NCI-H1930 (cell line): ENCODE results near the gene AFAP1L2.
"Not testable (repeated sequence)": the region's sequence is repeated elsewhere in the genome, so short reads cannot be mapped to it uniquely, and the experiment has no call there.

Experiments used
- DNase-seq, 2 experiments: peaks; one replicate each; lab custom pipeline; 2025; lab: John Stamatoyannopoulos, UW

Gene AFAP1L2

DNA sequence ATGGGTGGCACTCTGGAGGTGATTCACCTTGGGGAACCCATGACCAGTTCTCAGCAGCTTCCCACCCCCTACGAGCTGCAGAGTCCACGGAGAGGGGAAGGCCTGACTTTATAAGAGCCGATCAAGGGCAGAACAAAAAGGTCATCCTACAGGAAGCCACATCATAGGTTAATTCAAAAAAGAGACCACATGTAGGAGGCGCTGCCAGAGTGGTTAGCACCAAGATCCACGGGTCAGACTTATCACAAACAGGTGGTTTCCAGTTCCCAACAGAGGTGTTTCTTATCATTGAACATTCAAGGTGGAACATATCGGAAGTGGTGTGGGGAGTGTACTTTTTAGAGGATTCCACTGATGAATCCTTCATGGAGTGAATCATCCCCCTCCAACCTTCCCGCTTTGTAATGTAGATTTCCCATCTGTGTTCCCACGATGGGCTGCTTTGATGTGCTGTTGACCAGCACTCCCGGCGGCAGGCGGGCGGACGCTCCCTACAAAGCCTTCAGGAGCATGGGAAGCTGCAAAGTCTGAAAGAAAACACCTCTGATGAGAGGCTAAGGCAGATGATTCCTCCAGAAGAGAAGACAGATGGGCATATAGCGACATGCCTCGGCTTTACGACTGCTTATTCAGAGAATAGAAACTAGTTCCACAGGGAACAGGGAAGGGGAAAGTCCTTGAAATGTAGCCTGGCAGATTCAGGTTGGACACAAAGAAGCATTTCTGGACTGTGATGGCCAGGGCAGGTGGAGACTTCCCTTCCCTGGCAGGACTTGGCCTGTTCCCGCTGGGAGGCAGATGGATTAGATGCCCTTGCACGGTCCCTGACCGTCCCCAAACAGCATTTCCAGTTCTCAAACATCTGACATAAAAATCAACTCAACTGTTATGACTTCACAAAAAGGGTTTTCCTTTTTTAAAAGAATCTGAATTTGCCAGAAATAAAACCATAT is 66.5 kb downstream of the AFAP1L2 start:
- no peak for DNase-seq

DNA sequence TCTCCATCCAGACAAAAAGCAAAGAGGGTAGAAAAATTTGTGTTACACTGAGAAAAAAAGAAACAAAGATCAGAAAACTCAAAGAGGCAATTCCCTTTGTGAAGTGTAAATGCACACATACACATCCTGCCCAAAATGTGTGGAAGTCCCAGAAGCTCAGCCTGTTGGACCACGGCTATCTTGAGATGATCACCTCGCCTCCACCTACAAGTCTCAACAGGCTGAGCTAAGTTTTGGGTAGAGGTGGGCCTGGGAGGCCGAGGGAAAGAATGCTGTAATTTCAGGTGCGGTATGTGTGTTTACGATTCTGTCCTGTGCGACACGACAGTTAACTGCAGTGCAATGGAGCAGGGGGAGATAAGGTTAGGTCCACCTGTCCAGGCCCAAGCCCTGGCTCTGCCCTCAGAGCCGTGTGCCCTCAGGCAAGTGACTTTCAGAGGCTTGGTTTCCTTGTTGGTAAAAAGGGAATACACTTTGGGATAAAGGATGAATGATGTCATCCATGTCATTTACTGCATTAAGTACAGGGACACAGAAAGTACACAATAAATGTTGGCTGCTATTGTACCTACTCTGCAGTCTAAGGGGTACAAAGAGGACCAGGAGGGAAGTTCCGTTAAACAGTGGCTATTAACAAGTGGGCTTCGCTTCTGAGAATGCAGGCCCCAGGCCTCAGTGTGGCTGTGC is 67.3 kb downstream of the AFAP1L2 start:
- no peak for DNase-seq

DNA sequence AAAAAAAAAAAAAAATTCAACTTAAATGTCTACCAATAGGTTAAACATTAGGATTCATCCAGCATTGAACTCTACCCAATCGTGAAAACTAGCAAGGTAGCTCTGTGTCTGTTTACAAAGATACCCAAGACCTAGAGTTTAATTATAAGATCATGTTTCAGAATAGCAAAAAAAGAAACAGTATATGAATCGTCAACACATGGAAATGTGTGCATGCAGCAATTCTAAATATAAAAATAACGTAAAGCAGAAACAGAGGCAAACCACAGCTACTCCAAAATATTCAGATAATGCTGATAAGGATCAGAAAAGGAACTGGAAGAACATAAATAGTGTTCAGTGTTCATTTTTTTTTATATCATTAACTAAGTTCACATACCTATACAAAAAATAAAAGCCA is 68.7 kb downstream of the AFAP1L2 start:
- no peak for DNase-seq

DNA sequence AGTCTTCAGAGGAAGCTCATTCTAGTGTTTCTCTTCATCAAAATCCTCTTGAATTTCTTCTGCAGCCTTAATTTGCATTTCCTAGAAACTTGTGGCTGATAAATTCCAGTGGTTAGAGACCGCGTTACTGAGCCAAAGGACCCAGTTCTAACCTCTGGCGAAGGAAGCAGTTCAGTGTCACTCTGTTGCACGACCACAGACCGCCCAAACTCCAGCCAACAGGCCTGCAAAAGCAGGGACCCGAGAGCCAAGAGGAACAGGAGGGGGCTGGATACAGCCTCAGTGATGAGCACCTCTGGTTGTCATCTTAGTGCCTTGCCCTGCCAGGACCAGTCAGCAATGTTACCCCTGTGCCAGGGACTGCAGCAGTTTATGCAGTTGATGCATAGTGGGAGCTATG is 70.0 kb downstream of the AFAP1L2 start:
- DNase-seq, result no peak

- not testable (repeated sequence) for DNase-seq
These were observed 70.9 kb downstream of the AFAP1L2 start for GRCh38 chr10:114333441-114333840.

GRCh38 chr10:114332301-114333192 is 71.8 kb downstream of the AFAP1L2 start:
- DNase-seq, result no peak

GRCh38 chr10:114329634-114330365 is 74.5 kb downstream of the AFAP1L2 start:
- no peak for DNase-seq

DNA sequence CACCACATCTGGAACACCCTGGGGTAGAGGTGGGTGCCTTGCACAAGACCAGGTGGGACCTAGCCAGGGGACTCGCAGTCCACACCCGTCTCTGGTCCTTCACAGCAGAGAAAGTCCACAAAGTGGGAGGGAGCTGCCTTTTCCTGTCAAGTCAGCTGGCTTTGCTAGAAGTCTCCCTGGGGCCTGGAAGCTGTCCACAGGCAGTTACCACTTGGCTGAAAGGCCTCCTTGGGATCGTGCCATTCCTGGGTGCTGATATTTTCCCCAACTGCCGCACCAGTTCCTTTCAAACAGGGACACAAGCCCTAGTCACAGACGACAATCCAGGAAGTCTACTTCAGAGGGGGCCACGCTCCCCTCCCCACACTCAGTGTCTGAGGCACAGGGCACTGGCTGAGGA is 75.4 kb downstream of the AFAP1L2 start:
- no peak for DNase-seq

DNA sequence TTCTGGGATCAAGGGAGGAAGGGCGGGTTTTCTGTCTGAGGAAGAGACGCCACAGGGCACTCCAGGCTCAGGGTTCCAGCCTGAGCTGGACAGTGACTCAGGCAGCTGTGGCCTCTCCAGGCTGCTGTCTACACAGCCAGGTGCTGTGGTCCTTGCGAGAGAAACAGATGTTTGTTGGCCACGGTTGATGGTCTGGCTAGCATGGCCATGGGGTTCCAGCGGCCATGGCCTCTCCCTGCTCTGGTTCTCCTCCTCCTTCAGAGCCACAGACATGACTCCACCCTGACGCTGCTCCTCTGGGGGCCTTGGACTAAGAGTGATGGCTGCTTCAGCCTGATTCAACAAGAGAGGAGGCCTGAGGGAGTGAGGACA is 75.9 kb downstream of the AFAP1L2 start:
- no peak for DNase-seq

DNA sequence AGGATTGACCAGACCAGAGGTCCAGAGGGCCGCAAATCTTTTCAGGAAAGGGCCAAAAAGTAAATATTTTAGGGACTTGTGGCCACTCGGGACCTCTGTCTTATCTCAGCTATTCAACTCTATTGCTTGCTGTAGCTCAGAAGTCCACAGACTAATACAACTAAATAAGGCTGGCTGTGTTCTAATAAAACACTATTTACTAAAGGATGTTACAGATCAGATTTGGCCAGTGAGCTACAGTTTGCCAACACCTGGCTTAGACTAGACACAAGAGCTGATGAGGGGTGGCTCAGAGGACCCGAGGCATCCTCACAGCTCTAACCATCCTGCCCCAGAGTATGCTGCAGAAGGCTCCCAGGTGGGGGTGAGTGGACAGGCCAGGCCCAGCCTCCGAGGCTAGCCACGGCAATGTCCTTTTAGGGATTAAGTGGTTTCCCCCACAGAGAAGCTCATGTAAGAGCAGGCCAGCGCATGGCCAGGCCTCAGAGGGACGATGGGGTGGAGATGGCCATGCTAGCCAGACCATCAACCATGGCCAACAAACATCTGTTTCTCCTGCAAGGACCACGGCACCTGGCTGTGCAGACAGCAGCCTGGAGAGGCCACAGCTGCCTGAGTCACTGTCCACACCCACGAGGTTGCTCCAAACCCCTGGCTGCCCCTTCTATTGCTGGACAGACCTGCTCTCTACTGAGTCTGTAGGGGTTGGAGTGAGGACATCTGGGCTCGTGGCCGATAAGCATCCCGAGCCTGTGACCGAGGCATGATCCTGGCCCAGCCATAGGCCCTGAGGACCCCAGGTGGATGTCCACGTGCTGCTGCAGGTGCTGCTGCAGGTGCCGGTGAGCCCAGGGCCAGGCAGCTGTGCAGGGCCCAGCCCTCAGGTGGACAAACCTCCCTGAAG is 76.5 kb downstream of the AFAP1L2 start:
- no peak for DNase-seq

DNA sequence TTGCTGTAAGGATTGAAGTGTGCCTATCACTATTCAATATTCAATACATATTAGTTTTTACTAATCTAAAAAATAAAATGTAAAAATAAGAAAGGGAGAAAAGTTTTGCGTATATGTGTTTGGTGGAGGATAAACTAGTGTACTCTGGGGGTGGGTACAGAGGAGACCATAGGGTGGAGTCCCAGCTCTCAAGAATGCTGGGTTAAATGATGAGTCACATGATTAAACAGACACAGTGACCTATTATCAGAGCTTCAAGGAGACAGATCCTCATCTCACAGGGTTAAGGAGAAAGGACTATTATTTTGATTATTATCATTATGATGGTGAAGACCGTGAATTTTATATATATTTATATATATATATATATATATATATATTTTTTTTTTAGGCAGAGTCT is 77.5 kb downstream of the AFAP1L2 start:
- DNase-seq, result no peak

- no peak for DNase-seq
These were observed 81.3 kb downstream of the AFAP1L2 start for GRCh38 chr10:114323023-114323422.

DNA sequence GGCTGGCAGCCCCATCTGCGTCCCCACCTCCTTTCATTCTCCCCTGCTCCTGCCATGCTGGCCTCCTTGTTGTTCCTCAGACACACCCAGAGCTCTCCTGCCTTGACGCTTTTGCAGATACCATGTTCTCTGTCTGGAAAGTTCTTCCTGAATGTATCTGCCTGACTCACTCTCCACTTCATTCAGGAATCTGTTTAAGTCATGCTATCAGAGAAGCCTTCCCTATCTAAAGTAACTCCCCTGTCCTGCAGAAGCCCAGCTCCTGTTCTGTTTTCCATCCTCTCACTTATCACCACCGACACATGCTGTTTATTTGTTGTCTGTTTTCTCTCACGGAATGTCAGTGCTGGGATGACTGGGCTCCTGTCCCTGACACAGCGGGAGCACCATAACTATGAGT is 82.0 kb downstream of the AFAP1L2 start:
- DNase-seq, result no peak

DNA sequence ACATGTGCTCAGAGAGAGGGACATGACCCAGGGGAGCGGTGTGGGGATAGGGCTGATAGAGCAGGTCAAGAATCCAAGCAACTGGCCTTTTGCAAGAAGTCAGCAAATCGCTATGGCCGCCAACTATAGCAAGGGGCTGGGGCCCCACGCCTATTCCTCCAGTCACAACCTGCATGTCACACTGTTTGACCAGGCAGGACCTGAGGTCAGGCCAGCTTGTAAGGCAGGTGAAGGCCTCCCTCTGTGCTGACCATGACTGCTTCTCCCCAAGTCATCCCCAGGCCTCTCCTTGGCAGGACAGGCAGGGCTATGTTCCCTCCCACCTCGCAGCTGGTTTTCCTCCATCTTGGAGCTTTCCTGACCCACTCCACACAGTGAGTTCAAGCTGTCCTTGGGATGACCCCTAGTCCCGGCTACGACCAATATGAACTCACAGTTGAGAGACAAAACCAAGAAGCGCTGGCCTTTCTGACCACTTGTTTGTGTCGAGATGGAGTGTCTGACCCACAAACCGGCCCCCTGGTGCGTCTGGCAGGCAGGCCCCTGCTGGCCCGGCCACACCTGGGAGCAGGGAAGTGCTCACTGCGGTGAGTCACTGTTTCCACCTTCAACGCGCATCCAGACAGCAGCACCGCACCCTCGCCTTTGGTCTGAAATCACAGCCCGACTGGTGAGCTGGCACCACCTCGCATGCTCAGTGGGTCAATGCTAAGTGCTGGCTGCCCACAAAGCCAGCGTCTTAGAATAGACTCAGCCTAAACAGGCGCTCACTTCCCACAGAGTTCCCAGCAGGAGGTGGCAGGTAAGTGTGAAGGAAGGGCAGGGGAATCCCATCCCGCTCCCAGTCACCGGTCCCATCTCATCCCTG is 83.8 kb downstream of the AFAP1L2 start:
- DNase-seq, result no peak

GRCh38 chr10:114319406-114320248 is 84.7 kb downstream of the AFAP1L2 start:
- no peak for DNase-seq

GRCh38 chr10:114316744-114317143 is 87.6 kb downstream of the AFAP1L2 start:
- no peak for DNase-seq

DNA sequence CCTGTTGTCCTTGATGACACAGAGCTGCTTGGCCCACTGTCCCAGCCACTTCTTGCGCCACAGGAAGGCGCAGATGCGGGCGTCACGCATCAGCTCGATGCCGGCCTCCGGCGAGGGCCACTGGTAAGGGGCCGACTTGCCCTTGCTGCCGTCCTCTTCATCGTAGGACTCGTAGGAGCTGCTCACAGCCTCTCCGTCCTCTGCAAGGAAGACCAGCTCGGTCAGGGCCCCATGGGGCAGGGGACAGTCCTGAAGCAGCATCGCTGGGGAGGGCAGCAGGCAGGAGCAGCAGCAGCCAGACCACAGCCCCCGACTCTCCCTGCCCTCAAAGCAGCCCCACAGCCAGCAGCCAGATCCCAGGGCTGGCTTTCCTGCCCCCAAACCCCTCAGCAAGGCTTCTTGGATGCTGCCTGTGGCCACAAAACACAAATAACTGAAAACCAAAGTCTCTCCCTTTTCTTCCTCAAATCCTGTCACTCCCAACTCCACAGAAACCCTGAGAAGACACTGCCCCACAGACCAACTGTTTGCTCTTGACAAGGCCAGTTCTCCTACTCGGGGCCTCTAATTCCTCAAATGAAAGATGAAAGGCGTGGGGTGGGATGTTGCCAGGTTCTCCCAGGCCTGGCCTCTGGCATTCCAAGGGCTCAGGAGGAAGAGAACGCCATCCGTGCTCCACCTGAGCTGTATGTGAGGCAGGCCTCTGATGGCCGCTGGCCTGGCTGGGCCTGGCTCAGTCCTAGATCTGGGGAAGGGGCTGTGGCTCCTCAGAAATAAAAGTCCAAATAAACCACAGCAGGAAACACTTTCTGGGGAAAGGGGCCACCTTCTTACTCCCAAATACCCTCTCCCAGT is 88.5 kb downstream of the AFAP1L2 start:
- DNase-seq, result no peak

DNA sequence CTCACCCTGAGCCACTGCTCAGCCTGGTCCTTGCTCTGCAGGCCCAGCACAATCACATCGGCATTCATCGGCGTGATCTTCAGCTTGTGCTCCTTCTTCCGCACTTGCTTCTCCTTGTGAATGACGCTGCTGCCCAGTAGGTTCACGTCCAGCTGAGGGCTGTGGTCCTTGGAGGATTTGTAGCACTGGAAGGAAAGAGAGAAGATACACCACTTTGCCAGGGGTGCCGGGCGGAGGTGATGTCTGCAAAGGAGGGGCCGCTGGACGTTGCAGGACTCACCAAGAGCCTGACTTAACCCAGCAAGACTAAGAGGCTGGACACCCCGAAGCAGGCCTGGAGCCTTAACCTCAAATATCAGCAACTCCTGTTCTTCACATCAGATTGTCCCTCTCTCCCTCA is 90.4 kb downstream of the AFAP1L2 start:
- no peak for DNase-seq
